GM21381 (cell line): Measurements from ENCODE around the gene CLEC2B.
A peak's percentile ranks its signal among the peaks of the same experiment; 100 is the strongest.
"Not testable (repeated sequence)": the region's sequence is repeated elsewhere in the genome, so short reads cannot be mapped to it uniquely, and the experiment has no call there.

Source experiments
- ATAC-seq: cut with Tn5 transposase; IDR thresholded peaks from one replicate; pipeline ENCODE4 v1.9.1; 2021; ENCODE audit warnings: mild to moderate bottlenecking, moderate library complexity; ENCODE audit not compliant: unreplicated experiment

CLEC2B gene

DNA sequence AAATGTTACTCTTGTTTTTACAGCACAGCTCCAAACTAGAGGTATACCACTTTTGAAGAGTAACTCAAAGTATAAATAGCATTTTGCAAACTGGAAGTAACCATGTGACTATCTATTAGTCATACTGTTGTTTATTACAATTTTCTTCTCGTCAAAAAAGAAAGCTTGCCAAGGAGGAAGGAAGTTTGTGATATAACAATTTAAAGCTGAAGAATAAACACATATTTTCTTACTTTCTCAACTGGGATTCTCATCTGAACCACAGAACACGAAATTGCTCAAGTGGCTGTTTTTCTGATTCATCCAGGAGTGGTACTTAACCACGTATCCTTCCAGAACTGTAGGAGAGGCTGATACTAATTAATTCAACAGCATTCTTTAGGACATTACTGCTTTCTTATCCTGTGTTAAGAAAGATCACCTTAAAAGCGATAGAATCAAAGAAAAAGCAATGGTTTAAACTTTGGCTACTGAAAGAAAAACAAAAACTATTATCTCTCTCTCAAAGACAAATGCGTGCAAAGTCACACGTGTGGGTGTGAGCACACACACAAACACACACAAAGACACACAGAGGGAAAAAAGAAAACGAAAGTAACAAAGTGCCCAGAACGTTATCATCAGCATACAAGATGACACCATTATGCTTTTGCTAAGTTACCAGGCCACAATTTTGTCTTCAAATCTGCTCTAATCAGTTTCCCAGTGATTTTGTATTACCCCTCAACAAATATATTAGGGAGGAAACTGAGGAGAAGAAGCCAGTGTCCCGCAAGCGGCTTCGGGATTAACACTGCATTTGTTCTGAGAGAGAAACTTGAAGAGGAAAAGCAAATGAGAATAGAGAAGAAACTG is at the start of gene CLEC2B:
TSS of gene CLEC2B (minus strand) at position 48 of the 855 bp plus-strand sequence.
- peak; percentile 57 for ATAC-seq

DNA sequence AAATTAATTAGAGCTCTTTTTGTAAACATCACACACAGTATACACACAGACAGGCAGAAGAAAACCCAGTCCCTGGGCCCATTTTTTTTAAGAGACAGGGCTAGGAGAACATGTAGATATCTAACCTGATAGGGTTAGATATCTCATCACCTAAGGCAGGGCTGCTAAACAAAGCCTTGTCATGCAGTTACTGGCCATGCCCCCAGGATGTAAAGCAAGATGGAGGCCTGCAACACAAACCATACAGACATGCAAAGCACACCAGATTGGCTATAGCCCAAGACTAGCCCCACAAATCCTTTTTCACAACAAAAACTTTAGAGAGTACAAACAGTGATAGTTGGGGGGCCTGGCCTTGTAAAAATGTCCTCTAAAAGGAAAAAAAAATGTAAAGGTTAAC is 42.6 kb upstream of the CLEC2B start:
- no peak for ATAC-seq

DNA sequence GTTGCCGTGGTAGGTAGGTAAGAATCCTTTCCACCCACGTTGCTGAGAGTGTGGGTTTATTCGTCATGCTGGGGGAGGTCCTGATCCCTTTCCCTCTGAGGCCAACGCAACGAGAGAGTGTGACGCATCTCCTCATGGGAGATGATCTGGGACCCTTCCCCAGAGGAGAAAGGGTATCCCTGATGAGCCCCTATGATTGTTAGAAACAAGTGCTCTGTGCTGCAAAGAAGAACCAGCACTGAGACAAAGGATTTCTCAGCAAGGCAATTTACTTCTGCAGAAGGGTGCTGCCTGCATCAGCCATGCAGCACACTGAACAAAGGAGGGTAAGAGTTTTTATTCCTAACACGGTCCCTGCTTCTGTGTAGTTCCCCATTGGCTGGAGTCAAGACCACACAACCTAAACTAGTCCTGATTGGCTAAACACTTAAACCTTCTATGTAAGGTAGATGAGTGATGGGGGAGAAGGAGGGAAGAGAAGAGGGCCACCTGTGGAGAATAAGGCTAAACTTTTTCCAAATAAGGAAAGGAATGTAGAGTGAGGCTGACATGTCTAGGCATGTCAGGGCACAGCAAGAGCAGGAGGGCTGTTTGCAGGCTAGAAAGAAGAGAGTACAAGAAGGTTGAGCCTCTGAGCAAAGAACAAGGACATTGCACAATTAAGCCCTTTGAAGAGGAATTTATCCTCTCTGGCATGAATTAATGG is 41.7 kb upstream of the CLEC2B start:
- no peak for ATAC-seq

DNA sequence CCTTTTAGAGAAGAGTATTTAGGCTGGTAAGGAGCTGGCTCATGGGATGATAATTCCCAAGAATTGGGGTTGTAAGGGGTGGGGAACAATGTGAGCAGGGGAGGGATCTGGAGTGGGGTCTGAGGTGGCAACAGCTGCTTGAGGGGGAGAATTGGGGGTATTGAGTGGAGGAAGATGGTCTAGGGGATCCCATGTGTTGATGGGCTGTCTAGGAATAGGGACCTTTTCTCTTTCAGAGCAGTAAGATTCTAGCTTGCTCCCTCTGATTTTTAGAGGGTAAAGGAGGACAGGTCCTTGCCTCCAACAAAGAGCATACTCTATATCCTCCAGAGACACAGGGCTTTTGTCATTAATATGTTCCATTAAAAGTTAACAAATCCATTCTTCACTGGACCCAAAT is 40.6 kb upstream of the CLEC2B start:
- ATAC-seq = no peak

DNA sequence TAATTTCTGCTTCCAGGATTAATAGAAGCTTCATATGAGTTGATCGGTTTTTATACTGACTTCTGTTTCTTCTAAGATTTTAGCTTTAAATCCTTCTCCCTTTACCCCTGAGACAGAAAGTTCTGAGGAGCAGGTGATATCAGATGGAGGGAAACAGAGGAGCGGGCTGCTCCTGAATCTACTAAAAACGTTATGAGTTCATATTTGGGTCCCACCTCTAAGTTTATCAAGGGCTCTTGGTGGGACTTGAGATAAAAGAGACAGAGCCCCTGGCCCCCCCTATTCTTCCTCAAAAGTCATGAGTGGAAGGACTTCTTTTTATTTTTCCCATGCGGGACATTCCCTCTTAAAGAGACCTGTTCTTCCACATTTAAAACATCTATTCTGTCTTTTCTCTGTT is 39.2 kb upstream of the CLEC2B start:
- ATAC-seq = no peak

DNA sequence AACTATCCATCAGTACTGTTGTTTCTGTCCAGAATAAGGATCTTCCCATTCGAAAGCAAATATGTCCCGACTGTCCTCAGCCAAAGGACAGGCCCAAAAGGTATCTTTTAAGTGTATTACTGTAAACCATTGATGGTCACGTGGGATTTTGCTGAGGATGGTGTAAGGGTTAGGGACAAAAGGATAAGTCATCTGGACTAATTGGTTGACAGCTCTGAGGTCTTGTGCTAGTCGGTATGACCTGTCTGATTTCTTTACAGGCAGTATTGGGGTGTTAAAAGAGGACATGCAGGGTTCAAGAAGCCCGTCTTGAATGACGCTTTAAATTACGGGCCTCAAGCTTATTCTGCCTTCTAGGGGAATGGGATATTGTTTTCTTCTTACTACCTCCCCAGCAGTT is 38.6 kb upstream of the CLEC2B start:
- no peak for ATAC-seq

DNA sequence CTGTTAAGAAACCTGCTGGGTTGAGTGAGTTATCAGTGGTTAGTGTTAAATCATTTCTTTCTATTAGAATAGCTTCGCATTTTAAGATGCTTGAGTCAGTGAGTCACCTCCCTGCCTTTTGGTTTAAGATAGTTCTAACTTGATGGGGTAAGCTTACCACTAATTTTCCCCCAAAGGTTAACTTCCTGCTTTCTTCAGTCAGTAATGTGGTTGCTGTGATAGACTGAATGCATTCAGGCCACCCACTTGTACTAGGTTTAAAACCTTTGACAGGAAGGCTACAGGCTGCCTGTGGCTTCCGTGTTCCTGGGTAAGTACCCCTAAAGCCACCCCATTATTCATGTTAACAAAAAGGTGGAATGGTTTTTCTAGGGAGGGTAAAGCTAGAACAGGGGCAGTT is 37.7 kb upstream of the CLEC2B start:
- no peak for ATAC-seq

DNA sequence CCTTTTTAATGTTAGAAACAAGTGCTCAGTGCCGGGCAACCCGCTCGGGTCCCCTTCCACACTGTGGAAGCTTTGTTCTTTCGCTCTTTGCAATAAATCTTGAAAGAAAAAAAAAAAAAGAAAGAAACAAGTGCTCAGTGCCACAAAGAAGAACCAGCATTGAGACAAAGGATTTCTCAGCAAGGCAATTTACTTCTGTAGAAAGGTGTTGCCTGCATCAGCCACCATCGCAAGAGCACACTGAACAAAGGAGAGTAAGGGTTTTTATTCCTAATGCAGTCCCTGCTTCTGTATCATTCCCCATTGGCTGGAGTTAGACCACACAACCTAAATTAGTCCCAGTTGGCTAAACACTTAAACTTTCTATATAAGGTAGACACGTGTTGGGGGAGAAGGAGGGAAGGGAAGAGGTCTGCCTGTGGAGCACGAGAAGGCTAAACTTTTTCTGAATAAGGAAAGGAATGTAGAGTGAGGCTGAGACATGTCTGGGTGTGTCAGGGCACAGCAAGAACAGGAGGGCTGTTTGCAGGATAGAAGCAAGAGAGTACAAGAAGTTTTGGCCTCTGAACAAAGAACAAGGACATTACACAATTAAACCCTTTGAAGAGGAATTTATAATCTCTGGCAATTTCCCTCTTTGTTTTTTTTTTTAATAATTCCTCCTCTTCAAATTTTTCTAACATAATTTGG is 33.5 kb upstream of the CLEC2B start:
- no peak for ATAC-seq

DNA sequence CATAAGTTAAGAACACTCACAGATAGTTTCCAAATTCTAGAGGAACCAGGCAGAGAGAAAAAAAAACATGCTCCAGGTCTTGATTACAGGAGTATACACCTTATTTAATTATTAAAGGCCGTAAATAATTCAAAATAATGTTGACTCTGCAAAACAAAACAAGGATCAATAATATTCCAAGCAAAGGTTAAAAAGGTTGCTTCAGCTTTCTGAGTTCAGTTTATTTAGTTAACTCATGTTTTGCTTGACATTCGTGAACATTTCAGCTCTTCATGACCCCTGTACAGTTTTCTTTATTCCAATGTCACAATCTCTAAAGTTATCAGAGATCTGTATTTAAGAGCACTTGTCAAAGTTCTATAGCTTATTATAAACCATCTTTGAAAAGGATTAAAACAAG is 31.8 kb upstream of the CLEC2B start:
- ATAC-seq = no peak

DNA sequence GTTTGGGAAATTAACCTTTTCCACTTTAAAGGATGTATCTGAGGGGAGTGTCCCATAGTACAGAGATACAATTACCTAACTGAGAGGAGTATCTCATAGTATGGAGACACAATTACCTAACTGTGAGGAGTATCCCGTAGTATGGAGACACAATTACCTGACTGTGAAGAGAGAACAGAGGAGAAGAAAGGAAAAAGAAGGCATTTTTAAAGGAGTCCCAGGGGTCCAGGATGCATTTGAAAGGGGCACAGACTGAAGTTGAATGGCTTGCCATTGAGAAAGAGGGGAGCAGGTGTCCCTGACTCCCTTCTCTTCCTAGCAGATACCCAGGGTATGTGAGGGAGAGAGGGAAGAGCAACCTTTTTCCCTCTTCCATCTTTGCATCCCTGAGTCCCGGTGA is 30.1 kb upstream of the CLEC2B start:
- no peak for ATAC-seq

DNA sequence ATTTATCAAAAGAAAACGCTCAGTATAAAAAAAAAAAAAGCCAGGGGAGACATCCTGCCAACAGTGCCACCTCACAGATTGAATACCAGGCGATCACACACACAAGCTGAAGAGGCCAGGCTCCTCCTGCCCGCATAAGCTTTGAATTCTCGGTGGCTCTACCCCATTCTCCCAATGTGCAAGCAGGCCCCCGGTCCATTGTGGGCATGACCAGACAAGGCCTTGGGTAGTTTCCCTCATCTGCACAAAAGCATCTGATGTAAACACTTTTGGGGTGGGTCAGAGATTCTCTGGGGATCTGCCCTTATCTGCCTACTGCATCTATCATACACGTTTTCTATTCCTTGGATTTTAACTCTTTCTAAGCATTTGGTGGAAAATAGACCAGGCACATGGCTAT is 28.4 kb upstream of the CLEC2B start:
- ATAC-seq = no peak

DNA sequence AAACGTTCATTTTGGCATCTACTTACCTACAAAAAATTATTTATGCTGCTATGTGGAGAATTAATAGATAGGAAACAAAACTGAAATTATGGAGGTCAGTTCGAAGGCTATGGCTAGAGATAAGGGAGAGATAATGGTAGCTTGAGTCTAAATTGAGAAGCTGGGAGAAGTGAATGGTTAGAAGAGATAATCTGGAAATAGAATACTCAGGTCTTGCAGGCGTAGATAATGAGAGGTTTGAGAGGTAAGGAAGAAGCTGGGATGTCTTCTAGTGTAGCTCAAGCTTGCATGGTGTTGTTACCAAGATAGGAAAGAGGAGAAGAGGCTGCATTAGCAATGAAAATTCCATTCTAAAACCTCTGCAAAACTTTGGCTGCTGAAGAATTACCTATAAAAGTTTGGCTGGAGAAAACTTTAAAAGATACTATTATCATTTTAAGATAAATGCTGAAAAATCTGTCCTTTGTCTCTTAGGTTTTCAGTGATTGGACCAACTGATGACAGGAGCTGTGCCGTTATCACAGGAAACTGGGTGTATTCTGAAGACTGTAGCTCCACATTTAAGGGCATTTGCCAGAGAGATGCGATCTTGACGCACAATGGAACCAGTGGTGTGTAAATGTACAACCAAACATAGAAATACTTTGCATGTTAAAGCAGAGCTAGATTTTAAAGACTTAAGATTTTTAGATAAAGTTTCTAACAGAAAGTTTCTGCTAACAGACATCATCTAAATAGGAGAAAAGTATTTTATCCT is 26.2 kb upstream of the CLEC2B start:
- ATAC-seq = no peak

DNA sequence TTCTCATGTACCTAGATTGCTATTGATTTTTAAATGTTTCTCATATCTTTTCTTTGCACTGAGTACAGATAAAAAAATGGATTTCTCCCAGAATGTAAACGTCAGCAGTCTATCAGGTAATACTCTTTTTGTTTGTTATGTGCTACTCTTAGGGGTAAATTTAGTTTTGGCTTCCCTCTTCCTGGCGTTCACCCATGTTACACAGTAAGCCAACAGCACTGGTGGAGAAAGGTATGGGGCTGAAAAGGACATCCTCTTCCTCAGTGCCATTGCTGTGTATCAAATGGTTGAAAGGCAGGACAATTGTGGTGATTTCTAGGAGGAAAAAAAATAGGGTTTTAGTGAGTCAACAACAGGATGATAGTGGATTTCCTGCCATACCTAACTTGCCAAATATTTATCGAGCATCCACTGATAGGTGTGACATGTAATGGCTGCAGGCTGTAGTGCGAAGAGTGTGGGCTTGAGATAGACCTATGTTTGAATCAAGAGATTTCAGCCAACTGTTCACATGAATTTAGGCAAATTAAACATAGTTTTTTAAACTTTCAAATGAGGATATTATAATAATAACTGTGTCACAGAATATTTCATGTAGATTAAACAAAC is 19.6 kb upstream of the CLEC2B start:
- no peak for ATAC-seq

DNA sequence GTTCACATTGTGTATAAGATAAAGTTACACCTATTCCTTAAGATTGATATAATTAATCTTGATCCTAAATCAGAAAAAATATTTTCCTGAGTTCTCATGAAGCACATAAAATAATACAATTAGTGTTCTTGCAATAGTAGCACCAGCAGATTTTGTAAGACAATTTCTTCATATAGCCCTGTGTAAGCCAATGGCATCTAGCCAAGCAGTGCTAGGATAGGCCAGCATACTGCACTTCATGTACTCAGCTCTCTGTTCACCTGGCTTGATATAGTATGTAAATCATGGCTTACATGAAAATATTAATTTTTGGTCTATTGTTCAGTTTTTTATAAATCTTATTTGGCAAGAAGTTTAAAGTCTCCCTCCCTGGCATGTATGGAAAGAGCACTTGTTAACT is 14.0 kb upstream of the CLEC2B start:
- no peak for ATAC-seq

DNA sequence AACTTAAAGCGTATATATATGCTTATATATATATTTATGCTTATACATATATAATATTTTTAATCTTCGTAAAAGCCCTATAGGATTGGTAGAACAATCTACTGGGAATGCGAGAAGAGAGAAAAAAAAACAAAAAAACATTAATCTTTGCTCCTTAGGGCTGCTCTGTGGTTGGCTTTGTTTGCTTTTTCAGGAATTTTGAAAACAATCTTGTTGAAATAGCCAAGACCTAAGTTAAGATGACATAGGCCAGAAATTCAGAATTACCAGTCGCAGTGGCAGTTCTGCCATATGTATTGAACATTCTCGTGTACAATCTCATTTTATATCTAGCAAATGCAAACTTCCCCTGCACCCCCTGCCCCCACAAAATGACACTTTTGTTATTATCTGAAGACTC is 12.8 kb upstream of the CLEC2B start:
- ATAC-seq = no peak

DNA sequence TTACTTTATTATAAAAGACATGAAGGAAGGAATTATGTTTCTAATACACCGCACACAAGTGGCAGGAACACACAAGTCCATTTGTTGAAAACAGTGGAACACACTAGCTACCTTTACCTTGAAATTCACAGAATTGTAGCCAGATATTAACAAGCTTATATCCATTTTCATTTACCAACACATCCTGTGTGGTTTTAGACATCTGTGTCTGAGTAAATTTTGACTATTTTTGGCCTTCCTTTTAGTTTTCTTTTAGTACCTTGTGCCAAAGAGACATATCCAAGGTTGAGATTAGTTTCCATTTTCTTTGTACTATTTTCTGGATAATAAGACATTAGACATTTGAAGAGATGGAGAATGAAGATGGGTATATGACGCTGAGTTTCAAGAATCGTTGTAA is 12.1 kb upstream of the CLEC2B start, which contains the start of gene KLRF2:
TSS of gene KLRF2 (plus strand) at position 244 of the 400 bp plus-strand sequence. CDS start at position 351, 107 bp downstream.
- no peak for ATAC-seq

DNA sequence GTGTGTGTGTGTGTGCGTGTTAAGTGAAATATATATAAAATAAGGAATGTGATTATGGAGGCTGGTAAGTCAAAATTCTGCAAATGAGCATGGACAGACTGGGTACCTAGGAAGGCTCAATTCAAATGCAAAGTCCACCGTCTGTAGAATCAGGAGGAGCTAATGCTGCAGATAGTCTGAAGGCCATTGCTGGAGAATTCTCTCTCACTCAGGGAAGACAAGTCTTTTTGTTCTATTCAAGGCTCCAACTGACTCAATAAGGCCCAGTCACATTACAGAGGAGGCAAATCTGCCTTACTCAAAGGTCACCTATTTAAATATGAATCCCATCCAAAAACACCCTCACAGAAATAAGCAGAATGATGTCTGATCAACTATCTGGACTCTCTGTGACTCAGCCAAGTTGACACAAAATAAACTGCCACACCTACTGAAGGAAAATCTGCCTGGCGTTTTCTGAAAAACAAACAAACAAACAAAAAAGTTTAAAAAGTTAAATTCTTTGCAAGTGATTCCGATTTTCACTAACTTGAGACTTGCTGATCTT is 11.5 kb upstream of the CLEC2B start:
- ATAC-seq = no peak

DNA sequence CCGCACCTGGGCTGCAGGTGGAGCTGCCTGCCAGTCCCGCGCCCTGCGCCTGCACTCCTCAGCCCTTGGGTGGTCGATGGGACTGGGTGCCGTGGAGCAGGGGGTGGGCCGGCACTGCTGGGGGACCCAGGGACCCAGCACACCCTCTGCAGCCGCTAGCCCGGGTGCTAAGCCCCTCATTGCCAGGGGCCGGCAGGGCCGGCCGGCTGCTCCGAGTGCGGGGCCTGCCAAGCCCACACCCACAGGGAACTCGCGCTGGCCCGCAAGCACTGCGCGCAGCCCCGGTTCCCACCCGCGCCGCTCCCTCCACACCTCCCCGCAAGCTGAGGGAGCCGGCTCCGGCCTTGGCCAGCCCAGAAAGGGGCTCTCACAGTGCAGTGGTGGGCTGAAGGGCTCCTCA is 7.0 kb upstream of the CLEC2B start:
- not testable (repeated sequence) for ATAC-seq

DNA sequence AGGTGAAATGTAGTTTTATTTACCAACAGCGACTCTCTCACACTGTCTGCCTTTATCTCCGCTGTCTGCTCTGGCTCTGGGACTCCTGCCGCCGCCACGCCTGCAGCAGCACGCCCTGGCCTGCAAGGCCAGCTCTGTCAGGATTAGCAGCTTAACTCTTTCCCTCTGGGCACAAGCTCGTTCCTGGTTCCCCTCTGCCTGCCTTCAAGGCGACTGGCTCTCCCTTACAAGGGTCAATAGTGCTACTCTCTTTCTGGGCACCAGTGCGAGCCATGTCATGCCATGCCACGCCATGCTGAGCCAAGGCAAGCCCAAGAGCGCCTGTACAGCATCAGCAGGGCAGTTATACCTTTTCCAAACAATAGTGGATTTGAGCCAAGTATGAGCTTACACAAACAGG is 3.6 kb upstream of the CLEC2B start:
- ATAC-seq = no peak

DNA sequence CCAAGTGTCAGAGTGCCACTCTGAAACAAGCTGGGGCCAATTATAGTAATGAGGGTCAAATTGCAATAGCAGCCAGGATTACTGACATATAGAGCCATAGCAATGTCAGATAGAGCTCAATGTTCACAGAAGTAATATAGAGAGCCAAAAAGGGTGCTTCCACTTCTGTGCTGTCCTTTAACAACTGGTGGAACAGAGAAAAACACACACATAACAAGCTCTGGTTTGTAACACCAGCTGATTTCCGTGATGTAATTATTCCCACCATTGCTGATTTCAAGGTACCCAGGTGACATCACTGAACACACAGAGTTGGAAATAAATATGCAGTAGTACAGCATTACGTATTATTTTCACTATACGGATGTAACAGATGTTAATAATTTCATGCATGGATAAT is 3.0 kb upstream of the CLEC2B start:
- no peak for ATAC-seq
